Activated naive CD8-positive, alpha-beta T cell treated with anti-CD3 and anti-CD28 coated beads for 36 hours (primary cell): ENCODE measurements around the gene GSTM3. TPM values are rescaled to one million over a fixed set of nuclear protein-coding genes. Genes with fewer than 3 reads are reported as not detected.
A peak's percentile ranks its signal among the peaks of the same experiment; 100 is the strongest.
"Not testable (repeated sequence)": the region's sequence is repeated elsewhere in the genome, so short reads cannot be mapped to it uniquely, and the experiment has no call there.

Source experiments
- DNase-seq: peaks from one replicate; pipeline ENCODE4 v3.0.0; 2021
- H3K27ac Mint-ChIP-seq: one replicate; pipeline ENCODE4 v1.8.0; 2022; ENCODE audit warnings: mild to moderate bottlenecking, moderate library complexity, mixed read lengths
- H3K27me3 Mint-ChIP-seq: one replicate; pipeline ENCODE4 v1.8.0; 2022; ENCODE audit warnings: mild to moderate bottlenecking, mixed read lengths
- H3K36me3 Mint-ChIP-seq: one replicate; pipeline ENCODE4 v1.8.0; 2021; ENCODE audit warnings: mild to moderate bottlenecking, mixed read lengths
- H3K4me1 Mint-ChIP-seq: one replicate; pipeline ENCODE4 v1.8.0; 2021; ENCODE audit warnings: mixed read lengths
- H3K4me3 Mint-ChIP-seq: one replicate; pipeline ENCODE4 v1.8.0; 2022; ENCODE audit warnings: mild to moderate bottlenecking, moderate library complexity, mixed read lengths
- H3K9me3 Mint-ChIP-seq: one replicate; pipeline ENCODE4 v1.8.0; 2022; ENCODE audit warnings: mixed read lengths
- total RNA-seq, 2 experiments: library from RNA; stranded (reverse); gene quantifications; one replicate each; pipeline ENCODE4 v1.2.3, GENCODE V29; 2021

The GSTM3 gene
- total RNA-seq, 2 experiments from 2014 or later: 21.4 to 25.4 TPM

DNA sequence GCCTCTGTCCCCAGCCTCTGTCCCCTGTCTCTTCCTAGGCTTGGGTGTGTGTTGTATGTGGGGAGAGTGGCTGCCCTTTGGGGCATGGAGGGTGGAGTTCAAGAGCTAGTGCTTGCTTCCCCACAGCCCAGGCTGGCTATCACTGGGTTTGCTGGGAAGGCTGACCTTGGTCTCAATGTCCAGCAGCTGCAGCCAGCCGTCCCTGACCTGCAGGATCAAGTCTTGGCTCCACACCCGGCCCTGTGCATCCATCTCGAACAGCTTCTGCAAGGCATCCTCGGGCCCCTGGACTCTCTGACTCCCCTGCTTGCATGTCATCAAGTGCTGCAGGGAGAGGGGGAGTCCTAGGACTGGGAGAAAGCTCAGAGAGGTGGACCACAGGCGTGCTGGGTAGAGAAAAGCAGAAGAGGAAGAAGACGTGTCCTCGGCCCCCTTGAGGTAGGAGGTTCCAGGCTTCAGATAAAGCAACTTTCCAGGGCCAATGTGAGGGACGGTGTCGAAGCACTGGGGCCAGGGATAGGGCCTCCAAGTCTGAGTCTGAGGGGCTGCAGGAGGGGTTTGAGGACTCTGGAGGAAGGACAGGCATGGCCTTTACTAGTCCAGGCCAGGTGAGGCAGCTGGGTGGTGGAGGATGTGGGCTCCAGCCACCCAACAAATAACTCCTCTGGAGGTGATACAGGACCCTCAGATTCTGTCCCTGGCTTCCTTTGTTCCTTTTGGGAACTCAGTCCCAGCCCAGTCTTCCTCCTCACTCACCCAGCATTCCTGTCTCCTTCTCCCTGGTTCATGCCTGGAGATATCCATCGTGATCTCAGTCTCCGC, 18.9 kb upstream of the GSTM3 start:
- DNase-seq: no peak

DNA sequence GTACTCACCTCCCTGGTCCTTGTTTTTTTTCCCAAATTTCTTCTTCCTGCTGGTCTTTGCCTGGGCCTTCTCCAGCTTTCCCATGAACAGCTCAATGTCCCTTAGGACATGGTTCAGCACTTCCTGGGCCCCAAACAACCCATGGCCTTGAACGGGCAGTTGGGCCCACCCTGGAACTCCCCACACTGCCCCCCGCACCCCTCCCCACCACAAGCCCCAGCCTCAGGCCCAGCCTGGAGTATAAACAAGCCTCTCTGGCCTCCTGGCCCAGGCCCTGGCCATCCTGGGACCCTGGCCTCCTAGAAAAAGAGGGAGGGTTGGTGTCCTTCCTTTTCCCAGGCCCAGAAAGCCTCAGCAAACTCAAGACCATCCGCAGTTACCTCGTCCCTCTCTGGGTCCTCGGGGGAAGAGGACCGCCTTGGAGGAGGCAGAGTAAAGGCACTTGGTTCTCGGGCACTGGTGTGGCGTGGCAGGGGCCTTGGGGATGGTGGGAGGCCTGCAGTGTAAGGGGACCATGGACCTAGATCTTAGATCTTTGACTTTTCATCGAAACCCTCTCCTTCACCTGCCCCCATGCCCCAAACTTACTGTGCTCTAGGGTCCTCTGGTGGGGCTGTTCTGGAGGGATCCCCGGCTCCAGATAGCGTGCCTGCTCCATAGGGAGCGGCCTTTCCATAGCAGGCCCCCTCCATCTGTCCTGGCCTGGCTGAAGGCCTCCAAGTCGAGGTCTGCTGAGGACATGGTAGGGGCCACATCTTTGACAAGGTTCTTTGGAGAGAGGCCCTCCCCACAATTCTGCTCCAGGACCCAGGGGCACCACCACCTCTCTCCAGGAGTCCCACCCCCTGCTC, 17.3 kb upstream of the GSTM3 start:
- no peaks in the 10 kb centered on the region for H3K9me3 Mint-ChIP-seq
- no peak for DNase-seq
- no peaks in the 10 kb centered on the region for H3K4me1 Mint-ChIP-seq
- no peak overlapping the region for H3K4me3 Mint-ChIP-seq
- H3K27ac Mint-ChIP-seq: no peak overlapping the region
- no peaks in the 10 kb centered on the region for H3K27me3 Mint-ChIP-seq
- no peaks in the 10 kb centered on the region for H3K36me3 Mint-ChIP-seq

More for the DNA sequence above, 18.9 kb upstream of the GSTM3 start:
- H3K36me3 Mint-ChIP-seq: no peaks in the 10 kb centered on the region
- H3K4me3 Mint-ChIP-seq: no peak overlapping the region
- H3K9me3 Mint-ChIP-seq: no peaks in the 10 kb centered on the region
- H3K4me1 Mint-ChIP-seq: no peaks in the 10 kb centered on the region
- H3K27ac Mint-ChIP-seq: no peak overlapping the region
- no peaks in the 10 kb centered on the region for H3K27me3 Mint-ChIP-seq

DNA sequence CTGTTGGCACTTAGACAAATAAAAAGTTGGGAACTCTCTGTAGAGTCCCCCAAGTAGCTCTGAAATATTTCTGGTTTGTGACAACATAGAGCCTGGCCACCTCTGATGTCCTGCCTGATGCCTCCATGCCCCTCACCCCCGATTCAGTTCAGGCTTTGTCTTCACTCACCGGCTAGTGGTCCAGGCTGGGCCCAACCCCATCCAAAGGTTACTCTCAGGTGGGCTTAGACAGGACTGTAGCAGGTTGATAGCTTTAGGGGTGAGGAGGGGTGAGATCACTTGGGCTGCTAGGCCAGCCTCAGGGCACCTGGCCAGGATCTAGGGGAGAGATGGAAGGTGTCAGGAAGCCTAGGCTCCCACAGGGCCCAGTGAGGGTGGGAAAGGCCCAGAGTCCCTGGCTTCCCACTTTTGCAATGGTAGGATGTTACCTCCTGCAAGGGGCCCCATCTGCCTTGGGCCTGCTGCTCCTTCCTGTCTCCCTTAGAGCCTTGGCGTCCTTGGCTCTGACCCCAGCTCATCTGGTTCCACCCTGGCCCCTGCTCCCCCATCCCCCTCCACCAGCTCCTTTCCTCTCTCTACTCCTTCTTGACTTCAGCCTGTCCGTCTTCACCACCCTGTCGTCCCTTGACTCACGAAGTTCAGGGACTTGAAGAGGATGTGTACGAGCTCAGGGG, 16.1 kb upstream of the GSTM3 start:
- H3K4me1 Mint-ChIP-seq: no peaks in the 10 kb centered on the region
- H3K27ac Mint-ChIP-seq: no peak overlapping the region
- H3K27me3 Mint-ChIP-seq: no peaks in the 10 kb centered on the region
- H3K4me3 Mint-ChIP-seq: no peak overlapping the region
- H3K9me3 Mint-ChIP-seq: no peaks in the 10 kb centered on the region
- H3K36me3 Mint-ChIP-seq: no peaks in the 10 kb centered on the region
- DNase-seq: no peak

DNA sequence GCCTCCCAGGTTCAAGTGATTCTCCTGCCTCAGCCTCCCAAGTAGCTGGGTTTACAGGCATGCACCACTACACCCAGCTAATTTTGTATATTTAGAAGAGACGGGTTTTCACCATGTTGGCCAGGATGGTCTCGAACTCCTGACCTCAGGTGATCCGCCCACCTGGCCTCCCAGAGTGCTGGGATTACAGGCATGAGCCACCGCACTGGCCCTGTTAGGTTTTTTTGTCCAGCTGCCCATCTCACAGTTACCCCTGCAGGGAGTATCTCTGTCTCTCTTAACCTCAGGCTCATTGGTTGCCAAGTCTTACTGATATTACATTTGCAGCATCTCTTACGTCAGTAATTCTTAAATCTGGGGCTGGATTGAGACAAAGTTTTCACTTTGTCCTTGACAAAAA, 15.5 kb upstream of the GSTM3 start:
- not testable (repeated sequence) for H3K27me3 Mint-ChIP-seq, H3K4me3 Mint-ChIP-seq, H3K9me3 Mint-ChIP-seq, H3K36me3 Mint-ChIP-seq, DNase-seq, H3K4me1 Mint-ChIP-seq
- peak overlapping the region; percentile 34 for H3K27ac Mint-ChIP-seq

DNA sequence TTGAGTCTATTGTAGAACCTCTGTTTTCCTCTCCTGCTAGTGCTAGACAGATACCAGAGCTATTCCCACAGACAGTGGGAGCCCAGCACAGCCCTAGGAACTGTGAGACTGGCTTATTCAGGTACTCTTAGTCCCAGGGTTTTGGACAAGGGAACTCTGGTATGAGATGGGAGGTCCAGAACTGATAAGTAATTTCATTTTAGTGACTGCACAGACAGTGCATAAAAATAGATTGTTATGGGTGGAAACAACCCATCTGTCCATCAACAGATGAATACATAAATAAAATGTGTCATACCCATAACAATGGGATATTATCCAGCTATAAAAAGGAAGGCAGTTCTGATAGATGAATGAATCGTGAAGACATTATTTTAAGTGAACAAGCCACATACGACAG, 13.9 kb upstream of the GSTM3 start:
- no peaks in the 10 kb centered on the region for H3K4me1 Mint-ChIP-seq
- peaks cover 5% of the 10 kb centered on the region for H3K27me3 Mint-ChIP-seq
- no peak overlapping the region for H3K27ac Mint-ChIP-seq
- no peaks in the 10 kb centered on the region for H3K9me3 Mint-ChIP-seq
- no peak for DNase-seq
- no peaks in the 10 kb centered on the region for H3K36me3 Mint-ChIP-seq
- H3K4me3 Mint-ChIP-seq: no peak overlapping the region

DNA sequence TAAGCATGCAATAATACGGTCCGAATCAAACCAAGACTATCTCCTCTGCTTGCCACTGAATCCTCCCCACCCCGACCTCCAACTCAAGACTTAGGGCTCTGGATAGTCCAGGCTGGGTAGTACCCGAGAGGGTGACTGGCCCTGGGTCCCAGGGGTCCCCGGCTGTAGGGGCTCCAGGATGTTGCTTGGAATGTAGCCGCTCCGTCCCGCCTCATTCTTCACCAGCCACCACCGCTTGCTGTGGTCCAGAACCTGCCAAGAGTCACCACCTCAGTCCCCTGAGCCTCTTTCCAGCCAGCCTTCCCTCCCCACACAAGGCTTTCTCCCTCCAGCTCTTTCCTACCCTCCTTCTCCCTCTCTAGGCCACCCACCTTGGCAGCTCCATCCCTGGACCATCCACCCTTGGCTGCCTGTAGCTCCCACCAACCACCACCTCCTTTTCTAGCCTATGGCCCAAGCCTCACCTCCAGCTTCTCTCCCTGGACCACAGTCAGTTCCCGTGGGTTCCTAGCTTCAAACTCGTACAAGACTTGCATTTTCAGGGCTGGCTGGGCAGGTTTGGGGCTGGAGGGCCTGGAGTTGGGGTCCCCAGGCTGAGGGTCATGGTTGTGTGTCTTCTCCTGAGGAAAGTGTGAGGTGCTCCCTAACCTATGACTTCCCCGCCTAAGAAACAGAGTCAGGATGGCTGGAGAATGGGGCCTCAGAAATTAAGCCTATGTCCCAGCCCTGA, 10.9 kb upstream of the GSTM3 start:
- Mint-ChIP-seq H3K36me3 (no peaks in the 10 kb centered on the region), H3K27ac (no peak overlapping the region), H3K4me1 (no peaks in the 10 kb centered on the region), H3K27me3 (peaks cover 14% of the 10 kb centered on the region), H3K4me3 (no peak overlapping the region), H3K9me3 (no peaks in the 10 kb centered on the region)
- no peak for DNase-seq

DNA sequence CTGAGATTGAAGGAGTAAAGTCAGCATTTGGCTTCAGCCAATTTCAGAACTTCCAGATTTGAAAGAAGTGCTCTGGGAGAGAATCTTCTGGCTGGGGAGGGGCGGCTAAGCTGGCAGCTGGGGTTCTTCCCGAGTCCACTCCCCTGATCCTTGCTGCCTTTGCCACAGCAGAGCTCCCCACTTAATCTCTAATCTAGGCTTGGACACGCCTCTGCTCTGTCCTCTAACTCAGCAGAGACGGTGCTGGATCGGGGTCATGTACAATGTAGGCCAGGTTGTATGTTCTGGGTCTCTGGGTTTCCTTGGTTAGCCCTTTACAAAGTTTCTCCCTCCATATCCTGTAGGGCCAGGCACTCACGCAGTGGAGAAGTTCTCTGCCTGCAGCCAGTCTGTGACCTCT, 10.1 kb upstream of the GSTM3 start:
- Mint-ChIP-seq H3K36me3 (no peaks in the 10 kb centered on the region), H3K27me3 (peaks cover 14% of the 10 kb centered on the region), H3K4me1 (no peaks in the 10 kb centered on the region), H3K27ac (no peak overlapping the region), H3K9me3 (no peaks in the 10 kb centered on the region), H3K4me3 (no peak overlapping the region)
- DNase-seq: no peak

DNA sequence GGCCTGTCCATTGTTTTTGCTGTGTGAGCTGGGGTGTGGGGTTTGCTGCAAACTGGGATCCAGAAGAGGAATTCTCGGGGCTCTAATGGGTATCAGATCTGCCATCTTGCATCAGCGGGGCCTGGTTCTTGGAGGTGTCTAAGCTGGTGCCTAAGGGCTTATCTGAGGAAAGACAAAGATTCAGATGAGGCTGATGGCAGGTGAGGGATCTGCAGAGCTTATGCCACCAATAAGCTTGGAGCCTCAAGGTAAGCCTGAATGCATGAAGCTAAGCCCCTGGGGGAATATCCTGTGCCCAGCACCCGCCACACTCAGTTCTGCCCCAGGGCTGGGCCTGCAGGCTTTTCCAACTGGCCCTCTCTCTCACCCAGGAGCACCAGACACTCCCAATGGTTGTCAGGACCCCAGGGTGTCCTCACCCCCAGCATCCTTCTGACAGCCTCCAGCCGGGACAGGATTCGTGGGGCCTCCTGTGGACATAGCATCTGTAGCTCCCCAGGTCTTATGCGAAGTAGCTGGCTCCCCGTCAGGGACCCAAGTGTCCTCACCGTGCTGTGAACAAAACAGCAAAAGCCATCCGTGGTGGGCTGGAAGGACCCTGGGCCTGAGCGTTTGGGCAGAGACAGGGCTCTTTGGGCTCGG, 9.5 kb upstream of the GSTM3 start:
- H3K36me3 Mint-ChIP-seq: no peaks in the 10 kb centered on the region
- H3K27ac Mint-ChIP-seq: no peak overlapping the region
- no peak overlapping the region for H3K4me3 Mint-ChIP-seq
- peaks cover 14% of the 10 kb centered on the region for H3K27me3 Mint-ChIP-seq
- no peaks in the 10 kb centered on the region for H3K9me3 Mint-ChIP-seq
- H3K4me1 Mint-ChIP-seq: no peaks in the 10 kb centered on the region
- DNase-seq: no peak

DNA sequence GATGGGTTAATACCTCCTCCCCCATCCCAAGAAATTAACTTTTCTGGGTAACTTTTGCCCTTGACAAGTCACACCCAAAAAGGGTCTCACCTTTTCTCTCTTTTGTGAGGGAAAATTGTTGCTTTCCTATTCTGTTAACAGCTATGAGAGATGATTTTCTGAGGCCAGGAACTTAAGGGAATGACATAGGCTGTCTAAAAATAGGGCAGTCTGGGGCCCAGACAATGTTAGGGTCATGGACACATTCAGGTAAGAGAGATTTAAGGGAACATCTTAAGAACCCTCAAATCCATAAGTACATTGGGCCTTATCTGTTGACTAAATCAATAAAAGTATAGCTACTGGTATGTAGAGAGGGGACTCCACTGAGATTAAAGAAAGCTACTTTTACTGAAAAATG, 8.4 kb upstream of the GSTM3 start:
- Mint-ChIP-seq H3K4me1 (no peaks in the 10 kb centered on the region), H3K36me3 (no peaks in the 10 kb centered on the region), H3K27me3 (peaks cover 19% of the 10 kb centered on the region), H3K4me3 (no peak overlapping the region), H3K27ac (no peak overlapping the region), H3K9me3 (no peaks in the 10 kb centered on the region)
- no peak for DNase-seq

DNA sequence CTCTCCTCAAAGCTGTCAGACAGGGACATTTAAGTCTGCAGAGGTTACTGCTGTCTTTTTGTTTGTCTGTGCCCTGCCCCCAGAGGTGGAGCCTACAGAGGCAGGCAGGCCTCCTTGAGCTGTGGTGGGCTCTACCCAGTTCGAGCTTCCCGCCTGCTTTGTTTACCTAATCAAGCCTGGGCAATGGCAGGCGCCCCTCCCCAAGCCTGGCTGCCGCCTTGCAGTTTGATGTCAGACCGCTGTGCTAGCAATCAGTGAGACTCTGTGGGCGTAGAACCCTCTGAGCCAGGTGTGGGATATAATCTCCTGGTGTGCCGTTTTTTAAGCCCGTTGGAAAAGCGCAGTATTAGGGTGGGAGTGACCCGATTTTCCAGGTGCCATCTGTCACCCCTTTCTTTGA, 7.5 kb upstream of the GSTM3 start:
- not testable (repeated sequence) for H3K4me1 Mint-ChIP-seq, H3K9me3 Mint-ChIP-seq, H3K36me3 Mint-ChIP-seq, H3K4me3 Mint-ChIP-seq, DNase-seq, H3K27ac Mint-ChIP-seq
- H3K27me3 Mint-ChIP-seq: peaks cover 19% of the 10 kb centered on the region

DNA sequence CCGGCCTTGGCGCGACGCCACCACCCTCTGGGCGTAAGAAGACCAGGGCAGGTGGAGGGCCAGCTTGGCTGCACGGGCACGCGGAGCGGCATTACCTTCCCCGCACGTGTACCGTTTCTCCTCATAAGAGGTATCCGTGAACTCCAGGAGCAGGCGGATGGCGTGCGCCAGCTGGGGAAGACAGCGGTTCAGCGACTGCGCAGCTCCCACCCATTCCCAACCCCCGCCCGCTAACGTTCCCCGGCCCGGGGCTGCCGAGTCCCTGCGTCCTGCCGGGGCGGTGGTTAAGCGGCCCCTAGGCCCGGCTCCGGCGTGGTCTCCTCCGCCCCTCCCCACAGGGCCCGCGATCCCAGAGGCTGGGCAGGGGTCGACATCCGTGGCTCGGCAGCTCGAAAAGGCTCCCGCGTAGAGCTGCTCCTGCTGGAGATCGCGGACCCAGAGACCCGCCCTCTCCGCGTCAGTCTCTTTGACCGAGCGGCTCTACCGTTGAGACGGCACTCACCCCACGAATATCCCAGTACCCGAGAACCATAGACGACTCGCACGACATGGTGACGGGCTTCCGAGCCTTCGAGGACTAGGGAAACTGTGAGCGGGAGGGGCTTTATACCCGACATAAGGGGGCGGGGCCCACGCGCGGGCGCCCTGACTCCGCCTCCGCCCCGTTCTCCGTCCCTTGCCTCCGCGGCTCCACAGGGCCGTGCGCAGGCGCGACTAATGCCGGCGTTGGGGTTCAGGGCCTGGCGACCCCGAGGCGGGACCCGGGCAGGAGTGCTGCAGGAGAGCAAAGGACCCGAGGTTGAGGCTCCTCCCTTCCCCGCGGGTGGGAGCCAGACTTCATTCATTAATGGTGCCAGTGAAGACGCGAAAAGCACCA, 862 bp downstream of the GSTM3 start:
- Mint-ChIP-seq H3K4me1 (peaks cover 6% of the 10 kb centered on the region), H3K27me3 (peaks cover 18% of the 10 kb centered on the region), H3K4me3 (peak overlapping the region; percentile 78), H3K27ac (peak overlapping the region; percentile 79), H3K9me3 (no peaks in the 10 kb centered on the region), H3K36me3 (peaks cover 3% of the 10 kb centered on the region)
- peak; percentile 82 for DNase-seq

DNA sequence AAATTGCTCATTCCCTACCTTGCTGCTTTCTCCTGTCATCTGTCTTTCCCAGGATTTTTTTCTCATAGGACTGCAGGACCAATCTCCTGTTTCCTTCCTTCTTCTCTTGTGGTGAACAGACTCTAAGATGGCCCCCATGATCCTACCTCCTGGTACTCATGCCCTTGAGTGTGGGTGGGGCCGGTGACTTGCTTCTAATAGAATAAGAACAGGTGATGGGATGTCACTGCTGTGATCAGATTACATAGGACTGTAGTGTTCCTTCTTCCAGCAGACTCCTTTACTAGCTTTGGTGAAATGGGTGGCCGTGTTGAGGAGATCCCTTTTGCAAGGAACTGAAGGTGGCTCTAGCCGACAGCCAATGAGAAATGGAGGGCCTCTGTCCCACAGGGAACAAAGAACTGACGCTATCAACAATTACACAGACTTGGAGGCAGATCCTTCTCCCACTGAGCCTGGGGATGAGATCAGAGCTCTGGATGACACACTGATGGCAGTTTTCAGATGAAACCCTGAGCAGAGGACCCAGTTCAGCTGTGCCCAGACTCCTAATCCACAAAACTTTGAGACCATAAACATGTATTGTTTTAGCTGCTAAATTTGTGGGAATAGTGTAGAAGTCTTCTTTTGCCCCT, 7.5 kb downstream of the GSTM3 start:
- Mint-ChIP-seq H3K27ac (no peak overlapping the region), H3K4me1 (no peaks in the 10 kb centered on the region), H3K27me3 (peaks cover 10% of the 10 kb centered on the region), H3K4me3 (no peak overlapping the region), H3K36me3 (peaks cover 3% of the 10 kb centered on the region), H3K9me3 (no peaks in the 10 kb centered on the region)
- DNase-seq: no peak

DNA sequence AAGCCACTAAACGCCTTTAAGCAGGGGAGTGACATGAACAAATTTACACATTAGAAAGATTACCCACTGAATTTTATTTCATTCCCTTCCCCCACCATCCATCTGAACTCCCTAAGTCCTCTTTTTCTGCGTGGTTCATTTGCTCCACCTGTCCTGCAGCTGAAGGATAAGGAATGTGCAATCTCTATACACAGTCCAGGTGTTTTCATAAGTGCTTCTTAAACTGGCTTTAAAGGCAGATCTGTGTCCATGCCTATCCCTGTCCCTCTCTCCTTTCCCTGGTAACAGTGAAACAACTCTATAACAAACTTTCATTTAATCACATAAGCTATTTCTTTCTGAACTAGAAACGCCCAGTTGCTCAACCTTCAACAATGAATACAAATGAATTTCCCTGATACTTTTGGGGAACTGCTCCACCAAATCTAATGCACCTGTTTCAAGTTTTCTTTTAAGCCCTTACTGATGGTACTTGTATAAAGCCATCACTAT, 8.4 kb downstream of the GSTM3 start:
- no peaks in the 10 kb centered on the region for H3K9me3 Mint-ChIP-seq
- H3K27me3 Mint-ChIP-seq: peaks cover 8% of the 10 kb centered on the region
- H3K4me1 Mint-ChIP-seq: no peaks in the 10 kb centered on the region
- no peak overlapping the region for H3K27ac Mint-ChIP-seq
- DNase-seq: no peak
- H3K36me3 Mint-ChIP-seq: no peaks in the 10 kb centered on the region
- no peak overlapping the region for H3K4me3 Mint-ChIP-seq
